ENCODE results near the gene TCN1. TPM values are rescaled to one million over a fixed set of nuclear protein-coding genes. Genes with fewer than 3 reads are reported as not detected.
"Not testable (repeated sequence)": the region's sequence is repeated elsewhere in the genome, so short reads cannot be mapped to it uniquely, and the experiment has no call there.

Gene TCN1
- total RNA-seq, 4 donors from 2014 or later = not detected

DNA sequence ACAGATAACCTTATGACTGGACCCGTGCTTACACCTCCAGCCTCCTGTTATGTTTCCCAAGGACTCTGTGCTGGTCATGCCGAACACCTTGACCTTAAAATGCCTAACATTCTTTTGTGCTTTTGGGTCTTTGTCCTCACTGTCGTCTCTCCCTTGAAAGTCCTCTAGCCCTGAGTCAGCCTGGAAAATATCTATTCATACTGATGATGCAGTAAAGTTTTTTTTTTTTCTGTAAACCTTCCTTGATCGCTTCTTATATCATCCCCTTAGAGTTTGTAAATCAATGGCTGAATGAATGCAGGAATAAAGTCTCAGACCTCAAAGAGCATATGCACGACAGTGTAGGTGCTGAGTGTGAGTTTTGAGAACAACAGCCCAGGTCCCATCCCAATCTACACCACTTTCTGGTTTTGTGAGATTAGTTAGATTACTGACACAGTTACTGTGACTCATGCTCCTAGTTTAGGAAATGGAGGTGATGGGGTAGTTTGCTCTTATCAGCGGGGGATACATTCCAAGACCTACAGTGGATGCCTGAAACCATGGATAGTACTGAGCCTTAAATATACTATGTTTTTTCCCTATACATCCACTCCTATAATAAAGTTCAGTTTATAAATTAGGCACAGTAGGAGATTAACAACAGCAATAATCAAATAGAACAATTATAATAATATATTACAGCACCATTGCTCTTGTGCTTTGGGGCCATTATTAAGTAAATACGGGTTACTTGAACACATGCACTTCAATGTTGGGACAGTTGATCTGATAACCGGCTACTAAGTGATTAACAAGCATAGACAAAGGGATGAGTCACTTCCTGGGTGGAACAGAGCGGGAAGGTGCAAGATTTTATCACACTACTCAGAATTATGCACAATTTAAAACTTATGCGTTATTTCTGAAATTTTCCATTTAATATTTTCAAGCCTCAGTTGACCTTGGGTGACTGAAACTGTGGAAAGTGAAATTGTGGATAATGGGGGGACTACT lies 8.6 kb downstream of the TCN1 start:
- DNase-seq (ENCODE audit: low spot score) (no peak), ATAC-seq (ENCODE audit: low FRiP score) (no peak)
- TF ChIP-seq, protein P1, sequence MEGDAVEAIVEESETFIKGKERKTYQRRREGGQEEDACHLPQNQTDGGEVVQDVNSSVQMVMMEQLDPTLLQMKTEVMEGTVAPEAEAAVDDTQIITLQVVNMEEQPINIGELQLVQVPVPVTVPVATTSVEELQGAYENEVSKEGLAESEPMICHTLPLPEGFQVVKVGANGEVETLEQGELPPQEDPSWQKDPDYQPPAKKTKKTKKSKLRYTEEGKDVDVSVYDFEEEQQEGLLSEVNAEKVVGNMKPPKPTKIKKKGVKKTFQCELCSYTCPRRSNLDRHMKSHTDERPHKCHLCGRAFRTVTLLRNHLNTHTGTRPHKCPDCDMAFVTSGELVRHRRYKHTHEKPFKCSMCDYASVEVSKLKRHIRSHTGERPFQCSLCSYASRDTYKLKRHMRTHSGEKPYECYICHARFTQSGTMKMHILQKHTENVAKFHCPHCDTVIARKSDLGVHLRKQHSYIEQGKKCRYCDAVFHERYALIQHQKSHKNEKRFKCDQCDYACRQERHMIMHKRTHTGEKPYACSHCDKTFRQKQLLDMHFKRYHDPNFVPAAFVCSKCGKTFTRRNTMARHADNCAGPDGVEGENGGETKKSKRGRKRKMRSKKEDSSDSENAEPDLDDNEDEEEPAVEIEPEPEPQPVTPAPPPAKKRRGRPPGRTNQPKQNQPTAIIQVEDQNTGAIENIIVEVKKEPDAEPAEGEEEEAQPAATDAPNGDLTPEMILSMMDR (IDR thresholded peaks at IDR 0.05) = no peak

DNA sequence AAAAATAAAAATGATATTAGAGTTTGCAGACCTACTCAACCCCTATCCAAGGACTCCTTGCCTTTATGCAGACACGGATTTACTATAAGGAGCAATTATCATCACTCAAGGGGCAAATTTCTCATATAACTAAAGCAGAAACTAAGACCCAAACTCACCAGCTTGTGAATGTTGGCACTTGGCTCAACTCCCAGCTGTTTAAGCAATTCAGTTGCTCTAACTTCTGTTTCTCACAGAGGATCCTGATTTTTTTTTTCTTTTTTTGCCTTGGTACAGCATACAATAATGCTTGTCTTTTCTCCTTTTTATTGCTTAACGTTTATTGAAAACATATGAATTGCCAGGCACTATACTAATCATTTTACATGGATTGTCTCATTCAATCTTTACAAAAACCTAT lies 11.4 kb downstream of the TCN1 start:
- TF ChIP-seq, protein P1 (IDR thresholded peaks at IDR 0.05) = no peak
- ATAC-seq (ENCODE audit: low FRiP score) (no peak), DNase-seq (ENCODE audit: low spot score) (no peak)

DNA sequence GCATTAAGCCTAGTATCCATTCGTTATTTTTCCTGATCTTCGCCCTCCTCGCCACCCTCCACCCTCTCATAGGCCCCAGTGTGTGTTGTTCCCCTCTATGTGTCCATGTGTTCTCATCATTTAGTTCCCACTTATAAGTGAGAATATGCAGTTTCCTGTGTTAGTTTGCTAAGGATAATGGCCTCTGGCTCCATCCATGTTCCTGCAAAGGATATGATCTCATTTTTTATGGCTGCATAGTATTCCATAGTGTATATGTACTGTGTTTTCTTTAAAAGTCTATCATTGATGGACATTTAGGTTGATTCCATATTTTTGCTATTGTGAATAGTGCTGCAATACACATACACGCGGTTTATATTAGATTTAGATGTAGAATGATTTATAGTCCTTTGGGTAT lies 14.9 kb downstream of the TCN1 start:
- ATAC-seq (ENCODE audit: low FRiP score); DNase-seq (ENCODE audit: low spot score): not testable (repeated sequence)

DNA sequence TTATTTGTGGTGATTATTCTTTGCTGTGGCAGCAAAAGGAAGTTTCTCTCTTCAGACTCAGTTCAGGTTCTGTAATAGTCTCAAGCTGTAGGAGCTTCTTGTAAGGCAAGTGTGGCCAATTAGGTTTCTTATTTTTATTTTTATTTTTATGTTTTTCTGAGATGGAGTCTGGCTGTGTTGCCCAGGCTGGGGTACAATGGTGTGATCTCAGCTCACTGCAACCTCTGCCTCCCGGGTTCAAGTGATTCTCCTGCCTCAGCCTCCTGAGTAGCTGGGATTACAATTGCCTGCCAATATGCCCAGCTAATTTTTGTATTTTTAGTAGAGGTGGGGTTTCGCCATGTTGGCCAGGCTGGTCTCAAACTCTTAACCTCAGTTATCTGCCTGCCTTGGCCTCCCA lies 16.7 kb downstream of the TCN1 start:
- not testable (repeated sequence) for ATAC-seq (ENCODE audit: low FRiP score)

GRCh38 chr11:59849129-59849528 lies 17.2 kb downstream of the TCN1 start:
- TF ChIP-seq, protein P1 (IDR thresholded peaks at IDR 0.05) = no peak
- no peak for DNase-seq (ENCODE audit: low spot score)
- ATAC-seq (ENCODE audit: low FRiP score) = no peak

More for the DNA sequence above, 16.7 kb downstream of the TCN1 start:
- not testable (repeated sequence) for DNase-seq (ENCODE audit: low spot score)

DNA sequence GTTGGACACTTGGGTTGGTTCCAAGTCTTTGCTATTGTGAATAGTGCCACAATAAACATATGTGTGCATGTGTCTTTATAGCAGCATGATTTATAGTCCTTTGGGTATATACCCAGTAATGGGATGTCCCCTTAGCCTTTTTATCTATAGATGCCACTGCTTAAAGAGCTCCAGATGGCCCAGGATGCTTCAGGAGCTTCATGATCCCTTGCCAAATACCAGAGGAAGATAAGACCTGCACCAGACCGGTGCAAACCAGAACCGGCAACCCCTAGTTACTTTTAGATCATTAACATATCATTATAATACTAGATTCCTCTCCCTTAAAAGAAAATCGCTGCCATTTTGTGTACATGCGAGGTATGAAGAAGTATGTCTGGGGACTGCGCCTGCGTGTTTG lies 17.8 kb downstream of the TCN1 start:
- ATAC-seq (ENCODE audit: low FRiP score) = not testable (repeated sequence)

DNA sequence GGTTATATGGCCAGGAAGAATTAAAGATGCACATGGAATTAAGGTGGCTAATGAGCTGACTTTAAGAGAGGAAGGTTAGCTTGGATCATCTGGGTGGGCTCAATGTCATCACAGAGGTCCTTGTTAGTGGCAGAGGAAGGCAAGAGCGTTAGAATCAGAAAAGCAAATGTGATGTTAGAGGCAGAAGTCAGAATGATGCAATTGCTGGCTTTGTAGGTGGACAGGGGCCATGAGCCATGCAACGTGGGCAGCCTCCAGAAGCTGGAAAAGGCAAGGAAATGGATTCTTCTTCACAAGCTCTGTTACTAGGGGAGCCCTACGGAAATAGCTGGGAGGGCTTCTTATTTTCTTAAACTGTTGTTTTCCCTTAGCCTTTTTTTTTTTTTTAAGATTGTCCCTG lies 18.7 kb downstream of the TCN1 start:
- DNase-seq (ENCODE audit: low spot score) (no peak), ATAC-seq (ENCODE audit: low FRiP score) (no peak)

More for the DNA sequence above, 17.8 kb downstream of the TCN1 start:
- DNase-seq (ENCODE audit: low spot score) = not testable (repeated sequence)

DNA sequence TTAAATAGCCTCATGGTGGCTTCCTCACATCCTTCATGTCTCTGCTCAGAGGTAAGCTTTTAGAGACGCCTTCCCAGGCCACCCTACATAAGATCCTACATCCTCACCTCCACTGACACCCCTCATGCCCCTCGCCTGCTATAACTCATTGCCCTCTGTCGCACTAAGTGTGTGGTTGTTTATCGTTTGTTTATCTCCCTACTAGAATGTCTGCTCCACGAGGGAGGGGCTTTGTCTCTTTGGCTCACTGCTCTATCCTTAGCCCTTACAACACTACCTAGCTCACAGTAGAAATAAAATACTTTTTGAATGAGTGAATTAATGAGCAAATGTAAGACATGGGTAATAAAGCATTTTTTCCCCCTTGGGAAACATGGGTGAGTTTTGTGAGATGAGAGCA lies 19.7 kb downstream of the TCN1 start:
- ATAC-seq (ENCODE audit: low FRiP score) = no peak
- TF ChIP-seq, protein P1 (IDR thresholded peaks at IDR 0.05) = no peak

More for the DNA sequence above, 18.7 kb downstream of the TCN1 start:
- TF ChIP-seq, protein P1 (IDR thresholded peaks at IDR 0.05) = no peak

More for the DNA sequence above, 19.7 kb downstream of the TCN1 start:
- no peak for DNase-seq (ENCODE audit: low spot score)

Data from omental fat pad (tissue), 4 donors.